NCI-H1092 treated with DMSO at 0.1 percent for 48 hours (cell line): ENCODE measurements around the gene LMX1A.

Experiments used
- DNase-seq: peaks from one replicate; lab custom pipeline; 2025; lab: John Stamatoyannopoulos, UW

The LMX1A gene

DNA sequence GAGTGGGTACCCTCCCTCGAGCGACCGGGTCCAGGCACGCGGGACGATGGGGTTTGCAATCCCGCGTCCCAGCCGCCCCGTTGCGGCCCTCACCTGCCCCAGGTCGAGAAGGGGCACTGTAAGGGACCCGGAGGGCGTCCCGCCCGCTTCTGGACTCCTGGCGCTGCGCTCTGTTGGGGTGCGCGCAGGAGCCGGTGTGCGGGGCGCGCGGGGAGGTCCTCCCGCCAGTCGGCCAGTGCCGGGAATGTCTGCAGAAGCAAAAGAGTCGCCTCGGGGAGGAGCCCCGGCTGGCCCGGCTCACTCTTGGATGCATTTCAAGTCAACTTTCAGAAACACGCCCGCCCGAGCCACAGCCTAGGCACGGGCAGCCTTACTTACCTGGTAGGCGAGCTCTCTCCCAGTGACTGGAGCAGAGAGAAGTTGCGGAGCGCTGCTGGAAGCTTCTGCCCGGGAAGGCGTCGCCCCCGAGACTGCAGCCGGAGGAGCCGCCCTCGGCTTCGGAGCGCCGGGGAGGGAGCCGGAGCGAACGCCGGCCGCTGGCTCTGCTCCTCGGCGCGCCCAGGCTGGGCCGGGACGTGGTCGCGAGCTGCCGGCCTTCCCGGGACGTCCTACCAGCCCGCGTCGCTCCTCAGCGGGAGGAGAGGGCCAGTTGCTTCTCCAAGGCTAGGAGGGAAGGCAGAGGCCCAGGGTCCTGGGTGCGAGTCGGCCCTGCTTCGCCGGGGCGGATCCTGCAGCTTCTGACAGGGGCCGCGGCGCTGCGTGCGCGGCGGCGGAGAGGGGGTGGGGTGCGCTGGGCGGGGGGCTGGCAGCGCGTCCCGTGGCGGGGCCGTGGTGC lies at the start of gene LMX1A:
TSS of gene LMX1A (minus strand) at position 739 of the 835 bp plus-strand sequence. CDS start 1,156 bp downstream, outside the sequence.
- DNase-seq, result no peak

DNA sequence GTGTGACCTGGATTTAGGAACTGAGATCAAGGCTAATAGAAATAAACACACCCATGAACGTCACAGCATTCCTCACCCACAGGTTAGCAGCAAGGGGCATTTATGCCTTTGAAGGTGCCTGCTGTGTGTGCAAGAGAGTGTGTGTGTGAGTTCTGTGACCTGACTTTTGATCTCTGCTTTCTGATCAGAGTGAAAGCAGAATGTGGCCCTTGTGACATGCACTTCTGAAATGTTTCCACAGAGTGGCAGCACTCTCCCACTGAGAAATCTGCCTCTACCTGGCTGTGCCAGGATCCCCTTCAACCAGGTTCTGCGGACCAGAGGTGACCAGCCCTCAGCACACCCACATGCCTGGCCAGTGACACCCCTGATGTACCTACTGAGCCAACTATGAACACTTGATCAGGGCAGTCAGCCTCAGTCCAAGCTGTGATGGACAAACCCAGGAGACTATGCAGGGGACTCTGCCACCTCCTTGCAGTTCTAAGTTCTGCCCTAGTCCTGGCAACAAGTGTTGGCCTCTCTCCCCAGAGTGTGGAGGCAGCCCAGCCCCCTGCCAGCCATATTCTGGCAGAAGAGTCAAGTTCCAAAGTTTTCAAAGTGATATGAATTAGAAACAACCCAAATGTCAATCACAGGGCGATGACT lies 47.4 kb upstream of the LMX1A start:
- DNase-seq, result peak; percentile 41

DNA sequence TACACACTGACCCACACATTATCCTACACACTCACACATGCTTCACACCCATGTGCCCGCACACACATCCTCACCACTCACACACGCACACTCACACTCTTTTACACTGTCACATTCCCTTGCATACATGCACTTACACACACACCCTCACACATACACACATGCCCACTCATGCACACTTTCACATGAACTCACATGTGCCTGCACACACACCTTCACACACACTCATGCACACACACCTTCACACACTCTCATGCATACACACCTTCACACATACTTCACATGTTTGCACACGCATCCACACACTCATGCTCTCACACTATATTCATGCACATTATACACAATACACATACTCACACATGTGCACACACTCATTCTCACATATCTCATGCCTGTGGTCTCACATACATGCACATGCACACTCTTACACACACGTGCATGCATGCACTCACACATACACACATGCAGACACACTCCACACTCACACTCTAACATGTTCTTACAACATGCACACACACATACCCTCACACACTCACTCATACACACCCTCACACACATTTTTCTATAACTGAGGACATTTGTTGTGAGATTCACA lies 46.1 kb upstream of the LMX1A start:
- DNase-seq, result no peak

DNA sequence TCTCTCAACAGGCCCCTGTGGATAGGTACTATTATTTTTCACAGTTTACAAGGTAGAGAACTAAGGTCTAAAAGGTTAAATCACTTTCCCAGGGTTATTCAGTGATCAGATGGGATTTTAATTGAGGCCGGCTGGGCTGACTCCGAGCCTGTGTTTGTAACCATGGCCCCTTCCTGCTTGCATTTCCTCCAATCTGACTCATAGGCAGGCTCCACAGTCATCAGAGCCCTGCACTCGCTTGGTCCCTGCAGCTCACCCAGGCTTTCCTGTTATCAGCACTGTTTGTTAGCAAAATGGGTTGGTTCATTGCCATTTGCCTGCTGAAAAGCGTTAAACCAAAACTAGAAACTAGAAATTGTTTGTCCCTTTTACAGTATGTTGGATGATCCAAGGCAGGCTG lies 41.4 kb upstream of the LMX1A start:
- no peak for DNase-seq

DNA sequence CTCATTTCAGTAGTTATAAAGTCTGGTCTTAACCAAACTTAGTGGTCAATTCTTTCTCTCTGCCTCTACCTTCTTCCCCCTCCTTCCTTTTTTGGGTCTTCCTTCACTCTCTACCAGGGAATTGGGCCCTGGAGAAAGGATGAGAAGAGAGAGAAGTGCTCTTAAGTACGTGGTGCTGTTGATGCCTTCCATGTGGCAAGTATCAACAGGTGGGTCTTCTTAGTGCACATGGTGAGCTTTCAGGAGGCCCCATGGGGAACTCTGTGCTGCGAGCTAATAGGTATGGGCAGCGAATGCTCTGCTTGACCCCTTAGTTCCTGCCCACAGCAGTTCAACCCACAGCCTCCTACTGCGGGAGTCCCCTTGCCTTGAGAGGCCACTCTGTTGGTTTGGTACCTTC lies 39.4 kb upstream of the LMX1A start:
- no peak for DNase-seq

- DNase-seq, result no peak
Observed at GRCh38 chr1:165395478-165395877, 39.0 kb upstream of the LMX1A start.

DNA sequence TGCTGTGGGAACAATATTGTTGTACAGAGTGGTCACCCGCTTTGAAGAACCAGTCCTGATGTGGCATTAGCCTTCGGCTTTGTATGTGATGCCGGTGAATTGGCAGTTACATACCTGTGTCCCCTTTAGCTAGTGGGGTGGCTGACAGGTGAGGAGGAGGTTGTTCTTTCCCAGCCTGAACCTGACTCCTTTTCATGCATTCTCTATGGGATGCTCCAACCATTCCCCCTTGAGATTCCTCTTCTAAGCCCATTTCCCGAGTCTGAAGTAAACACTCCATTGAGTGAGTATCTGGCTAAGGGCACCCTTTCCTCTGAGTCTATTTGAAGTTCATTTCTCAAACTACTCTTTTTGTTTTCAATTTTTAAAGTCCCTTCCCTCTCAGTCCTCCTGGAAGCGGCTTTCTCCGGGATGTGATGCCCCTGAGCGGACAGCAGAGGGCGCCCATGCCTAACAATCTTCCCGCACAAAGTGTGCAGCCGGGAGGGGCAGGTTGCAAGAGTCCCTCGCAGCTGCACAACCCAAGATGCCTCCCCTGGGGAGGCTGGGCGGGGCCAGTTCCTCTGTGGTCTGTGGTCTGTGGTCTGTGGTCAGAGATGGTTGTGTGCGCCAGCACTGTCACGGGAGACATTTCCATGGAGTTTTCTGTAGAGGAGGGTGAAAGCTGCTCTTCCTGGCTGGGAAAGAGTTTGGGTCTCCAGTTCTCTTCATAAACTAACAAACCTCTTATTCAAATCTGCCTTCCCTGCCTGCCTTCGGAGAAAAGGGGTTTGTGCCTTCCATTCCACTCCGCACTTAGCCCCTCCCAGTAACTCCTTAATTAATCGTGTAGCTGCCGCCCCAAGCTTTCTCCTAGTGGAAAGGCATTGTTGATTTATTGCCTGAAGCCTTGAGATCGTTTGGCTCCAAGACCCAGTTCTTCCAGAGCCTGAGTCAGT lies 36.4 kb upstream of the LMX1A start:
- DNase-seq, result peak; percentile 69

GRCh38 chr1:165389609-165390008 lies 33.1 kb upstream of the LMX1A start:
- no peak for DNase-seq

DNA sequence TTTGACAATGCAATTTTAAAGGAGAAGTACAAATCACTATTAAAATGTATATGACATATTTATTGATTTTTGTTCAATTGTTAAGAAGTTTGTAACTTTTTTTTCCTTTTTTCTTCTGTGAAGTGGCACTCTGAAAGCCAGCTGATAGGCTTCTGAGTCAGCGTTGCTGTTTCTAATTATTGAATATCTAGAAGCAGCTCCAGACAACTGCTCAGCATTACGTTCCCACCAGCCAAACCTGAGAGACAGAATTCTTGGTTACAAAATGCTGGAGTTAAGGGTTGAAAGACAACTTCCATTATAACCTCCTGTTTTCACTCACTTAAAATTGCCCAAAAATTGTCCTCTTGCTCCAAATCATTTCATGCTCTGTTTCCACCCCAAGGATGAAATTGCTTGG lies 31.4 kb upstream of the LMX1A start:
- no peak for DNase-seq

GRCh38 chr1:165387505-165387904 lies 31.0 kb upstream of the LMX1A start:
- DNase-seq, result no peak

GRCh38 chr1:165383599-165384405 lies 27.3 kb upstream of the LMX1A start:
- DNase-seq, result no peak

- no peak for DNase-seq
Observed at GRCh38 chr1:165383067-165383466, 26.6 kb upstream of the LMX1A start.

DNA sequence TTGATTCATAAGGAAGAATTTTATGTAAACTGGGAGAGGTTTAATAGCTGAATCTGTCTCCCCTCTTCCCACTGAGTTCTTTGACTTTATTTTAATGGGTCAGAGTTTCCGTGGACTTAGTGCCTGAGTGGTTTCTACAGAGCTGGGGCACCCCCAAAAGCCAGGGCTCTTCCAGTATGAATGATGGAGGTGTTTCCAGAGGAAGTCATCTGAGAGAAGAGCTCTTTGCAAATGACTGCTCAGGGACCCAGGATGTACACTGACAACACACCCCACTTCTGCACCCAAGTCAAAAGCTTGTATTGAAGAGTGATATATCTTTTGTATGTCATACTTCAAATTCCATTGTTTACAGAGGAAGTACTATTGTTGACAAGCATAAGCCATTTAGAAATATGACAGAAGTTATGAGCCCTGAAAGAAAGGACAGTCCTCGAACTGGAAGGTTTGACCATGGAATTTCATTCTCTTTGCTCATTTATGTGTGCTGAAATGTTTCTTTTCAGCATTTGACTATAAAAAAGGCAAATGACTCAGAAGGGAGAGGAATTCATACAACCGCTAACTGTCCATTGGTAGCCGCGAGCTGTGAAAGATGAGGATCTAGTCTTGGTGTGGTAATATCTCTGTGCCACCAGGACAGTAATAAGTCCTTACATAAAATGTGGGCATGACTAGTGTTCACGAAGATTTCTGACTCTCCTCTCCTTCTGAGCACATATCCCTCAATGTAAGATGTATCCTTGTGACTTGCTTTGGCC lies 25.4 kb upstream of the LMX1A start:
- DNase-seq, result no peak

DNA sequence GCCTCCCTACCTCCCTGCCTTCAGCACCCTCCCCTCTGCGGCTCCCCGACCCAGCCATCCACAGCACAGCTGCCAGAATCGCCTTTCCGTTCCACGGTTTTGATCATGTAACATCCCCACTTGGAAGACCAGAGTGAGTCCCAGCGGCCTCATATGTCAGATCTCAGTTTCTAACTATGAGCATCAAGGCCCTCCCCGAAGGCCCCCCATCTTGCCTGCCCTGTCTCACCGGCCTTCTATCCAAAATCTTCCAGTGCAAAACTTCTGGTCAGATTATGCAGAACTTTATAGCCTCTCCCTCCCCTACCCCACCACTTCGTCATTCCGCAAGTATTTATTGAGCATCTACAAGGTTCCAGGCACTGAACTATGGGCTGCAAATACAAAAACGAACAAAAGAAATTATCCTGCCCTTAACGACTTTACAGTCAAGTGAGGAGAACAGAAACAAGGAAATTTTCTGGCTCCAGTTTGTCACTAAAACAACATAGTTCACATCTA lies 20.3 kb upstream of the LMX1A start:
- no peak for DNase-seq

DNA sequence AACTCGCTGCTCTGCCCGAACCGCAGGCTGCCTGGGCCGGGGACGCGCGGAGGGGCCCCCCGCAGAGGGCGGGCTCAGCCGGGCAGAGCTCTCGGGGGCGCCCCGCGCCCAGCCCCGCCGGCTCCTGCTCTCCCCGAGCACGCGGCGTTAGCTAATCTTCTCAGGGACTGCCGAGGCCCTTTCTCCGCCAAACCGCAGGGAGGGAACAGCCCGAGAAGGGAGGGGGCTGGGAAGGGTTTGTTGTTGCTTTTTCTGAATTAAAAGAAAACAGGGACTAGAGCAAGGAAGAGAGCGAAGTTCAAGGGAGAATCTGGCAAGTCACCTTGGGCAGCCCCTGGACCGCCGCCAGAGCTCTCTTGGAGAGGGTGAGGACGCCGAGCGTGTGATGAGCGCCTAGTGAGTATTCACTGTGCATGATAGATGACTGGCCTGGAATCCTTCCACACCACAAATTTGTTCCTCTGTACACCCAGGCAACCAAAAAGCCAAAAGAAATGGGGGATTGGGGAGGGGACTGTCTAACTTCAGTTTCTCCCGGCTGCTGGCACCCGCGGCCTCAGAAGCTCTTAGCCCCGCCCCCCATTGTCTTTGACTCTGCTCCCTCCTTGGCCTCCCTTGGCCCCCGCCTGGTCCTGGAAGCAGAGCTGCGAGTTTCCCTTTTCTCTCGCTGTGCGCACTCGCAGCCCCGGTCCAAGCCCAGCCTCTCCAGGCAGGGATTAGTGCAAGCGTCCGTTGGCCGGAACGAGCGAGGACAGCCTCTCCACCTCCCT lies 19.7 kb upstream of the LMX1A start:
- peak; percentile 71 for DNase-seq

GRCh38 chr1:165375623-165376022 lies 19.1 kb upstream of the LMX1A start:
- DNase-seq, result peak; percentile 55

- DNase-seq, result no peak
Observed at GRCh38 chr1:165371588-165372225, 15.2 kb upstream of the LMX1A start.

DNA sequence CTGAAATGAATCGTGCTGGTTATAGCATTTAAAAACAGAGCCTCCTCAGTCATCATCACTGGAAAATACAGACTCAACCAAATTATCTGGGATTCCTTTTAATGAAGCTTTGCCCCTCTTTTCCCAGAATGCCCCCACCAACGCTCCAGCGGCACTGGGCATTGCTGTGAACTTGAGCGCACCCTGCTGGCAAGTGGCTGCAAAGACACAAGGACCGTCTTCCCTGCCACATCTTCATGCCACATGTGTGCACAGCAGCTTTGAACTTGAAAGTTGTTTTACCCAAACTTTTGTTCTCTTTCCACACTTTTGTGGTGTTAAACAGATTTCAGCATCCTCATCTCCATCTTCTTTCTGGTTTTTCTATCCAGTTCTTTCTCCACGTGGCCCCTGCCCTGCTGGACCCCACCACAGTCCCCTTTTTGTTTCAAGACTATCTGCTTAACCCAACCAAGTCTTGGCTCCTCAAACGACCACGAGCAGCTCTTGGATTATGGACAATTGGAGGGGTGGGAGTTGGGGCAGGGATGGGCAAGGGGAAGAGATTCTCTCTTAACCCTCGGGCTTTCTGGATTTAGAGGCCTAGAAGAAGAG lies 12.8 kb upstream of the LMX1A start:
- peak; percentile 52 for DNase-seq
